Smooth muscle cell (in vitro differentiated cells): ENCODE data around the gene ZNF692. TPM values are rescaled to one million over a fixed set of nuclear protein-coding genes. Genes with fewer than 3 reads are reported as not detected.

Experiments
- DNase-seq: peaks from one replicate; lab custom pipeline; 2025; ENCODE audit not compliant: unreplicated experiment; lab: John Stamatoyannopoulos, UW
- H2AFZ ChIP-seq: fragments of 200-600 bp; sonication (generic); 2 replicates; pipeline ENCODE4 v1.6.0; 2016; ENCODE audit warnings: antibody characterized with exemption, low read depth, mild to moderate bottlenecking
- H3F3A ChIP-seq: fragments of 200-600 bp; sonication (generic); 2 replicates; pipeline ENCODE4 v1.6.0; 2017; ENCODE audit warnings: antibody characterized with exemption, low read depth
- H3K27ac ChIP-seq: fragments of 200-600 bp; sonication (generic); 2 replicates; pipeline ENCODE4 v1.5.1; 2016; ENCODE audit warnings: low read depth, mild to moderate bottlenecking
- H3K27me3 ChIP-seq: fragments of 200-600 bp; sonication (generic); 2 replicates; pipeline ENCODE4 v1.6.1; 2016; ENCODE audit warnings: low read depth, mild to moderate bottlenecking
- H3K36me3 ChIP-seq: fragments of 200-600 bp; sonication (generic); 2 replicates; pipeline ENCODE4 v1.5.1; 2016; ENCODE audit warnings: low read depth
- H3K4me1 ChIP-seq: fragments of 200-600 bp; sonication (generic); 2 replicates; pipeline ENCODE4 v1.5.1; 2016; ENCODE audit warnings: low read depth
- H3K4me2 ChIP-seq: fragments of 200-600 bp; sonication (generic); 2 replicates; pipeline ENCODE4 v1.6.0; 2016; ENCODE audit warnings: mild to moderate bottlenecking
- H3K4me3 ChIP-seq: fragments of 200-600 bp; sonication (generic); 2 replicates; pipeline ENCODE4 v1.5.1; 2016; ENCODE audit warnings: mild to moderate bottlenecking
- H3K79me2 ChIP-seq: fragments of 200-600 bp; sonication (generic); 2 replicates; pipeline ENCODE4 v1.6.0; 2016; ENCODE audit warnings: low read depth, mild to moderate bottlenecking
- H3K9ac ChIP-seq: fragments of 200-600 bp; sonication (generic); 2 replicates; pipeline ENCODE4 v1.6.0; 2016; ENCODE audit warnings: low read depth
- H3K9me3 ChIP-seq: fragments of 200-600 bp; sonication (generic); replicated peaks from 2 replicates; pipeline ENCODE4 v1.5.1; 2016; ENCODE audit warnings: low read depth
- H4K20me1 ChIP-seq: fragments of 200-600 bp; sonication (generic); 2 replicates; pipeline ENCODE4 v1.6.0; 2016; ENCODE audit warnings: low read depth
- CTCF ChIP-seq: fragments of 200-600 bp; sonication (generic); IDR thresholded peaks from 2 replicates; pipeline ENCODE4 v1.5.1; 2017; ENCODE audit warnings: borderline replicate concordance, mild to moderate bottlenecking, antibody characterized with exemption; ENCODE audit not compliant: insufficient read depth, poor library complexity, severe bottlenecking
- WGBS: methylation state at CpG from one replicate; pipeline ENCODE4 v1.1.7; 2016; ENCODE audit warnings: low lambda C conversion rate; 5-methylcytosine and 5-hydroxymethylcytosine counted together
- polyA plus RNA-seq: library from polyadenylated mRNA; unstranded; fragments of >200 nt; fragmentation: Nextera tagmentation; extraction: Ambion mirVana; gene quantifications from 2 replicates; pipeline ENCODE4 v1.2.1, GENCODE V29; 2016
- total RNA-seq: library from RNA; depleted of rRNA; stranded (reverse); fragments of >200 nt; gene quantifications from 2 replicates; pipeline ENCODE4 v1.2.3, GENCODE V29; 2014

The ZNF692 gene
- total and polyA plus RNA-seq, 2 experiments from 2014 or later = 24.8 to 25.9 TPM

GRCh38 chr1:248849152-248849551, 9.7 kb downstream of the ZNF692 start:
- Histone ChIP-seq H3K27me3 (no peaks in the 10 kb centered on the region), H3K79me2 (peaks cover under 1% of the 10 kb centered on the region), H2AFZ (no peak overlapping the region), H3K4me2 (no peak overlapping the region), H3F3A (no peaks in the 10 kb centered on the region), H3K9ac (no peak overlapping the region), H3K36me3 (no peaks in the 10 kb centered on the region), H3K4me1 (no peaks in the 10 kb centered on the region), H4K20me1 (peaks cover 11% of the 10 kb centered on the region), H3K27ac (no peak overlapping the region), H3K9me3 (no peaks in the 10 kb centered on the region), H3K4me3 (no peak overlapping the region)
- no peak for DNase-seq
- 98% methylated on average over 3 of the region's 3 CpGs for WGBS
- no peak for TF ChIP-seq CTCF

DNA sequence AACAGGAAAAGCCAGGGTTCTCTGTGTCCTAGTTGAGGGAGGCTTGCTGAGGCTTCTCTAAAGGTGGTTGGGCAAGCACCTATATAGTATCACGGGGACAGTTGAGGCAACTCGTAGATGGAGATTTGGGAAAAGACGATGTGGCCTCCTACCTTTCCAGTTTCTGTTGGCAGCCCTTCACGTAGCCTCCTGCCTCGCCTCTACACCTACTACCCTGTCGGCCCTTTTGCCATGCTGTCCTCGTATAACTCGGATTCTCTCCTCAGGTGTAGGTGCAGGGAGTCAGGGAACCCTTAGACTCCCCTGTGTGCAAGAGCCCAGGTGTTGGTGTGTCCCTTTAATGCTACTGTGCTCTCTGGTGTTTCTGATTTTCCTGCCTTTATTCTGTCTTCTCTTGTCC, 10.3 kb downstream of the ZNF692 start:
- Histone ChIP-seq H3K9me3 (no peaks in the 10 kb centered on the region), H3K4me1 (no peaks in the 10 kb centered on the region), H3F3A (no peaks in the 10 kb centered on the region), H3K9ac (no peak overlapping the region), H3K79me2 (peaks cover 6% of the 10 kb centered on the region), H3K27ac (no peak overlapping the region), H3K27me3 (no peaks in the 10 kb centered on the region), H3K36me3 (no peaks in the 10 kb centered on the region), H4K20me1 (peaks cover 16% of the 10 kb centered on the region), H3K4me2 (no peak overlapping the region), H2AFZ (no peak overlapping the region), H3K4me3 (no peak overlapping the region)
- TF ChIP-seq CTCF = no peak
- DNase-seq = no peak
- 98% methylated on average over 8 of the region's 8 CpGs for WGBS

DNA sequence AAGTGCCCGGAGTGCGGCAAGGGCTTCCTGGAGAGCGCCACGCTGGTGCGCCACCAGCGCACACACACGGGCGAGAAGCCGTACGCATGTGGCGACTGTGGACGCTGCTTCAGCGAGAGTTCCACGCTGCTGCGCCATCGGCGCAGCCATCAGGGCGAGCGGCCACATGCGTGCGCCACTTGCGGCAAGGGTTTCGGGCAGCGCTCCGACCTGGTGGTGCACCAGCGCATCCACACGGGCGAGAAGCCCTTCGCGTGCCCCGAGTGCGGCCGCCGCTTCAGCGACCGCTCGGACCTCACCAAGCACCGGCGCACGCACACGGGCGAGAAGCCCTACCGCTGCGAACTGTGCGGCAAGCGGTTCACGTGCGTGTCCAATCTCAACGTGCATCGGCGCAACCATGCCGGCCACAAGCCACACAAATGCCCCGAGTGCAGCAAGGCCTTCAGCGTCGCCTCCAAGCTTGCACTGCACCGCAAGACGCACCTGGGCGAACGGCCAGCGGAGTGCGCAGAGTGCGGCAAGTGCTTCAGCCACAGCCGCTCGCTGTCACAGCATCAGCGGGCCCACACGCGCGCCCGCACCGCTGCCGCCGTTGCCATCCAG, 10.8 kb downstream of the ZNF692 start:
- Histone ChIP-seq H3K4me1 (no peaks in the 10 kb centered on the region), H3K27me3 (no peaks in the 10 kb centered on the region), H4K20me1 (peaks cover 20% of the 10 kb centered on the region), H3K27ac (no peak overlapping the region), H3K36me3 (no peaks in the 10 kb centered on the region), H3K9ac (no peak overlapping the region), H3K9me3 (no peaks in the 10 kb centered on the region), H3K79me2 (peaks cover 11% of the 10 kb centered on the region), H3K4me2 (no peak overlapping the region), H2AFZ (no peak overlapping the region), H3F3A (no peaks in the 10 kb centered on the region), H3K4me3 (no peak overlapping the region)
- WGBS = 98% methylated on average over 72 of the region's 72 CpGs
- DNase-seq = no peak
- TF ChIP-seq CTCF = no peak

GRCh38 chr1:248847181-248847955, 11.5 kb downstream of the ZNF692 start:
- H3K79me2 ChIP-seq = peaks cover 18% of the 10 kb centered on the region
- no peaks in the 10 kb centered on the region for H3K4me1 ChIP-seq
- no peak overlapping the region for H3K4me2 ChIP-seq
- H3K9me3 ChIP-seq = no peaks in the 10 kb centered on the region
- H3K27ac ChIP-seq = no peak overlapping the region
- no peak for TF ChIP-seq CTCF
- WGBS = 98% methylated on average over 76 of the region's 76 CpGs
- H4K20me1 ChIP-seq = peaks cover 27% of the 10 kb centered on the region
- H3K36me3 ChIP-seq = no peaks in the 10 kb centered on the region
- no peak for DNase-seq
- H3K4me3 ChIP-seq = no peak overlapping the region
- no peaks in the 10 kb centered on the region for H3F3A ChIP-seq
- no peak overlapping the region for H3K9ac ChIP-seq
- no peak overlapping the region for H2AFZ ChIP-seq
- no peaks in the 10 kb centered on the region for H3K27me3 ChIP-seq
